K562 (cell line): ENCODE measurements around the gene NUP62. TPM values are rescaled to one million over a fixed set of nuclear protein-coding genes. Genes with fewer than 3 reads are reported as not detected.

ENCODE experiments used
- ATAC-seq: fragments of 200-7000 bp; cut with Tn5 transposase; 3 replicates; pipeline ENCODE4 v1.9.1; 2020; ENCODE audit warnings: moderate library complexity
- BruUV-seq: library from RNA; stranded (reverse); fragments of 400-500 nt; replicated peaks from 2 replicates; lab custom pipeline; 2021; lab: Mats Ljungman, UMichigan
- CTCF ChIA-PET: fragments of 300-600 bp; formaldehyde crosslinking; extraction: SDS; loops from one replicate; lab custom pipeline; 2021; ENCODE audit warnings: low intra/inter-chr PET ratio; lab: Yijun Ruan, JAX
- POLR2A ChIA-PET: fragments of 300-600, 350-650 bp; sonication (Branson Sonifier 250); formaldehyde crosslinking; extraction: SDS; loops from one replicate; lab custom pipeline; 2021; ENCODE audit warnings: antibody characterized with exemption, inconsistent platforms; lab: Yijun Ruan, JAX
- DNase-seq, 4 experiments: peaks; one replicate each; pipeline versions ENCODE4 v3.0.0 to v3.0.0-alpha.2; 2011 to 2018; ENCODE audit warnings: low spot score in 3 of 4, mixed read lengths in 3 of 4; ENCODE audit errors: extremely low read depth in 1 of 4
- FAIRE-seq: peaks from 2 replicates; lab custom pipeline; 2011; peaks lifted over from hg19 to GRCh38; lab: Jason Lieb, UNC
- H2AFZ ChIP-seq: 2 replicates; pipeline ENCODE4 v1.6.0; 2011; ENCODE audit warnings: low read depth, low read length, control low read depth, inconsistent platforms
- H3K27ac ChIP-seq: fragments of 200-600 bp; 3 replicates; pipeline ENCODE4 v1.8.0; 2011; ENCODE audit warnings: low read depth, mild to moderate bottlenecking, control low read depth, inconsistent platforms, low read length, moderate library complexity, mixed read lengths; ENCODE audit errors: extremely low read depth
- H3K27me3 ChIP-seq, 2 experiments: fragments of 300-600 bp in 1 of 2; 2 replicates in 1 of 2; 3 replicates in 1 of 2; pipeline versions ENCODE4 v1.6.0 to v1.8.0; 2011; ENCODE audit warnings: inconsistent platforms in 2 of 2, low read length in 2 of 2, mild to moderate bottlenecking in 1 of 2, mixed read lengths in 1 of 2, moderate library complexity in 1 of 2; ENCODE audit not compliant: control insufficient read depth in 2 of 2, insufficient read depth in 2 of 2
- H3K36me3 ChIP-seq: fragments of 300-600 bp; 3 replicates; pipeline ENCODE4 v1.8.0; 2011; ENCODE audit warnings: mild to moderate bottlenecking, low read length, inconsistent platforms; ENCODE audit not compliant: control insufficient read depth, insufficient read depth
- H3K4me1 ChIP-seq, 2 experiments: fragments of 200-600 bp in 1 of 2; replicated peaks in 1 of 2; 2 replicates in 1 of 2; 3 replicates in 1 of 2; pipeline versions ENCODE4 v1.5.1 to v1.8.0; 2011; ENCODE audit warnings: inconsistent platforms in 2 of 2, low read length in 2 of 2, mild to moderate bottlenecking in 1 of 2, mixed read lengths in 1 of 2, moderate library complexity in 1 of 2; ENCODE audit not compliant: control insufficient read depth in 2 of 2, insufficient read depth in 2 of 2
- H3K4me2 ChIP-seq: 2 replicates; pipeline ENCODE4 v1.6.1; 2011; ENCODE audit warnings: low read length, control low read depth, inconsistent platforms, mixed read lengths; ENCODE audit not compliant: insufficient read depth
- H3K4me3 ChIP-seq: fragments of 200-600 bp; sonication (generic), shearing (Covaris generic); 2 replicates; pipeline ENCODE4 v1.5.1; 2016; ENCODE audit warnings: control low read depth, inconsistent platforms
- H3K79me2 ChIP-seq: fragments of 200-600 bp; 3 replicates; pipeline ENCODE4 v1.8.0; 2011; ENCODE audit warnings: low read length, inconsistent platforms; ENCODE audit not compliant: control insufficient read depth, insufficient read depth
- H3K9ac ChIP-seq, 2 experiments: 2 replicates each; pipeline versions ENCODE4 v1.6.0 to v1.6.1; 2011; ENCODE audit warnings: low read depth in 2 of 2, low read length in 2 of 2, control low read depth in 1 of 2, inconsistent platforms in 1 of 2, mild to moderate bottlenecking in 1 of 2, mixed read lengths in 1 of 2; ENCODE audit not compliant: insufficient read depth in 1 of 2
- H3K9me1 ChIP-seq: one replicate; pipeline ENCODE4 v1.6.0; 2011; ENCODE audit warnings: inconsistent platforms, mild to moderate bottlenecking, low read length, moderate library complexity; ENCODE audit not compliant: control insufficient read depth, insufficient read depth
- H3K9me3 ChIP-seq: replicated peaks from 2 replicates; pipeline ENCODE4 v1.5.1; 2011; ENCODE audit warnings: low read depth, low read length, inconsistent platforms; ENCODE audit not compliant: control insufficient read depth, insufficient read depth
- H4K20me1 ChIP-seq: replicated peaks from 2 replicates; pipeline ENCODE4 v1.6.1; 2011; ENCODE audit warnings: low read length, inconsistent platforms, mixed read lengths; ENCODE audit not compliant: control insufficient read depth, insufficient read depth
- DDX20 ChIP-seq: fragments of 450-650 bp; IDR thresholded peaks from 2 replicates; pipeline ENCODE4 v1.6.1; 2016; ENCODE audit warnings: missing genetic modification characterization, low read depth, mild to moderate bottlenecking, missing compliant biosample characterization, moderate library complexity
- E4F1 ChIP-seq: fragments of 250-450 bp; sonication (Bioruptor Pico); IDR thresholded peaks from 2 replicates; pipeline ENCODE4 v1.5.0; 2021; ENCODE audit warnings: mild to moderate bottlenecking, borderline replicate concordance
- HNRNPL ChIP-seq: fragments of 200-400 bp; formaldehyde crosslinking; IDR thresholded peaks from 2 replicates; pipeline ENCODE4 v1.6.1; 2017; ENCODE audit warnings: low read depth, mild to moderate bottlenecking, low read length
- HSF4 ChIP-seq: fragments of 250-450 bp; sonication (Bioruptor Pico); IDR thresholded peaks from 2 replicates; pipeline ENCODE4 v2.1.2; 2022; ENCODE audit warnings: mild to moderate bottlenecking, moderate library complexity, borderline replicate concordance
- KDM5B ChIP-seq: fragments of 200-600 bp; sonication (generic); IDR thresholded peaks from 2 replicates; pipeline ENCODE4 v1.6.1; 2012; ENCODE audit warnings: low read depth, mild to moderate bottlenecking, moderate library complexity, low read length, control low read depth, inconsistent platforms; ENCODE audit not compliant: insufficient replicate concordance
- LCOR ChIP-seq: sonication (generic); formaldehyde crosslinking; IDR thresholded peaks from 2 replicates; pipeline ENCODE4 v1.8.0; 2022; ENCODE audit warnings: mild to moderate bottlenecking, missing genetic modification reagents
- MCM5 ChIP-seq: fragments of 450-650 bp; IDR thresholded peaks from 2 replicates; pipeline ENCODE4 v1.6.1; 2016; ENCODE audit warnings: low read depth
- SIX5 ChIP-seq, 2 experiments: IDR thresholded peaks; 2 replicates each; pipeline ENCODE4 v1.6.1; 2011; ENCODE audit warnings: low read length in 2 of 2, borderline replicate concordance in 1 of 2, low read depth in 1 of 2, mild to moderate bottlenecking in 1 of 2, moderate library complexity in 1 of 2; ENCODE audit not compliant: insufficient read depth in 1 of 2
- ZBTB40 ChIP-seq, 2 experiments: fragments of 450-650 bp in 1 of 2; sonication (generic) in 1 of 2; formaldehyde crosslinking in 1 of 2; IDR thresholded peaks; 2 replicates each; pipeline versions ENCODE4 v1.7.1 to v1.9.0; 2016 to 2022; ENCODE audit warnings: inconsistent platforms in 1 of 2, mild to moderate bottlenecking in 1 of 2, missing genetic modification reagents in 1 of 2
- WGBS: fragments of 100-300 bp; shearing (Covaris generic); methylation state at CpG from one replicate; pipeline ENCODE4 v1.1.6; 2016; ENCODE audit warnings: low coverage, mixed read lengths; ENCODE audit not compliant: insufficient coverage; ENCODE audit errors: missing lambda C conversion rate; 5-methylcytosine and 5-hydroxymethylcytosine counted together
- in situ Hi-C: fragments of 300-500 bp; cut with MboI; formaldehyde crosslinking; loops from 4 replicates; pipeline ENCODE4 v1.15.0; 2018; ENCODE audit warnings: inconsistent platforms, mixed read lengths
- intact Hi-C: fragments of 100-400 bp; cut with micrococcal nuclease; formaldehyde crosslinking; loops from 2 replicates; pipeline ENCODE4 v1.14.2; 2022
- polyA plus RNA-seq, 8 experiments: library from polyadenylated mRNA; depleted of rRNA in 4 of 8; stranded (reverse) in 5 of 8; unstranded in 3 of 8; fragments of >200 nt; fragmentation: Nextera tagmentation in 2 of 8; fragmentation: Illumina TruSeq in 1 of 8; extraction: Ambion mirVana in 2 of 8; extraction: Trizol in 1 of 8; gene quantifications; 2 replicates each; pipeline versions ENCODE4 v1.2.1 to v1.2.3, GENCODE V29; 2011 to 2014; ENCODE audit warnings: inconsistent platforms in 1 of 8, missing spikeins in 1 of 8
- total RNA-seq, 7 experiments: library from RNA; depleted of rRNA in 6 of 7; stranded (reverse); fragments of >200 nt in 6 of 7; fragmentation: Illumina TruSeq in 2 of 7; extraction: Trizol in 2 of 7; gene quantifications; 2 replicates each; pipeline versions ENCODE4 v1.2.1 to v1.2.3, GENCODE V29; 2011 to 2021; ENCODE audit warnings: low replicate concordance in 1 of 7

Gene NUP62
- total and polyA plus RNA-seq, 9 of the 15 experiments (the other 6 are each of a cell fraction or from before 2014, with no cell fraction given): 16.9 to 109 (median 66.0) TPM

- ATAC-seq (no peak), DNase-seq (no peak), FAIRE-seq (no peak)
- Histone ChIP-seq H3K27me3 (no peaks in the 10 kb centered on the region), H3K9ac (no peak overlapping the region), H3K9me3 (no peaks in the 10 kb centered on the region), H3K4me2 (no peak overlapping the region), H3K36me3 (peaks cover 28% of the 10 kb centered on the region; the same call in 1 of the 3 replicates), H2AFZ (no peak overlapping the region), H4K20me1 (peaks cover 6% of the 10 kb centered on the region), H3K79me2 (no peaks in the 10 kb centered on the region; the same call in 2 of the 3 replicates), H3K9me1 (no peaks in the 10 kb centered on the region), H3K27ac (no peak overlapping the region), H3K4me3 (no peak overlapping the region), H3K4me1 (peaks cover 0 to 16% of the 10 kb centered on the region in 2 experiments; a peak in 3 of 5 replicates)
- TF ChIP-seq ZBTB40 (IDR thresholded peaks at IDR 0.05) (no peak), ZBTB40 (CRISPR knock-in tag; IDR thresholded peaks at IDR 0.05) (no peak), SIX5 (IDR thresholded peaks at IDR 0.05; ENCODE audit: borderline replicate concordance in 1 of 2, insufficient read depth in 1 of 2, low read depth in 1 of 2, low read length in 2 of 2) (no peak), LCOR (CRISPR knock-in tag) (no peak), MCM5 (no peak), E4F1 (CRISPR knock-in tag) (no peak), KDM5B (no peak), HSF4 (CRISPR knock-in tag) (no peak), HNRNPL (no peak), DDX20 (tag) (no peak)
- no TSS peak for BruUV-seq
- intact Hi-C loops (no loop called here), in situ Hi-C loops (no loop called here)
- POLR2A ChIA-PET: interaction anchor here (1.2 kb wide), 1 partner anchor 9 kb away, joined by 4 read pairs; no protein-coding TSS in a partner anchor
- CTCF ChIA-PET: no interaction called here
- 36% methylated on average over 6 of the region's 6 CpGs for WGBS
These were observed 25.2 kb downstream of the NUP62 start for GRCh38 chr19:49904136-49904535.
